Activated CD4-positive, alpha-beta T cell treated with anti-CD3 and anti-CD28 coated beads, Interleukin-2, amount 50 U/mL, for 48 hours (primary cell): ENCODE measurements around the gene CEMIP.

Source experiments
- DNase-seq, 2 experiments: peaks; one replicate each; pipeline ENCODE4 v3.0.0-alpha.2; 2020

The CEMIP gene

DNA sequence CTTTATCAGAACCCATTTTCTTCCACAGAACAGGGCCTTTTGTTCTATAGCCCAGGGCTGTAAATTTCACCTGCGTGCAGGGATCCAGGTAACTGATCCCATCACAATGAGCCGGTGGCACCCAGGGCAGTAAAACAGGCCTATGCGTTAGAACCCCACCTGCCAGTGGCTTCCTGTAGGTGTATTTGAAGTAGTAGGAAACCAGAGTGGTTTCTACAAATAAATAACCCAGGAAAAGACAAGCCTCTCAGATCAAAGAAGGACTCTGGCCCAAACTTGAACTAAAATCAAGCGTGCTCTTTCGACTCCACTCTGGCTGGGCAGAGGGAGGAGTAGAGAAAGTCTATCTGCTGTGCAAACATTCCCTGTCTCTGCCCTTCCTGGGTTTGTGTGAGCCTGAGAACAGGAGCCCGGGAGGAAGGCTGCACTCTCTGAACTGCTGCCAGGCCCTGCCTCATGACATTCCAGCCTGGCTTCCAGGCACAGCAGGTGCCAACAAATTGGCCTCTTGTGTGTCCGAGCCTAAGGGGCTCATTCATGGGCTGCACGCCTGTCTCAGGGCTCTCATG, 77.7 kb downstream of the CEMIP start:
- DNase-seq, result no peak

DNA sequence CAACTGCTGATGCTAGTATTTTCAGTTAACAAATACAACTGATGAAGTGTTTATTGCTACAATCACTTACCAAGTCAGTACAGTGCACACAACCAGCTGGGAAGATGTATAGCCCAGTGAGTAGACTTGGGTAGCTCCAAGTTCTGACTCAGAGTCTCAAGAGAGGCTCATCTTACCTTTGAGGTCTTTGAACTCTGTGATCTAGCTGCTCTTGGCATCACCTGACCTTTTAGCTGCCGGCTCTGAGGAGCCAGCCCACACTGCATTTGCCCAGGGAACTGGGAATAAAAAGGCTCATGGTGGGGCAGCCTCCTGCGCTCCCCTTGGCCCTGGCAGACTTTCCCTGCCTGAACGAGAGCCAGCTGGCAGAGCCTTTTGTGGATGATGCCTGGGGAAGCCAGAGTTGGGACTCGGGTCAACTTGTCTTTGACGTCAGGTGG, 82.6 kb downstream of the CEMIP start:
- DNase-seq, result no peak

DNA sequence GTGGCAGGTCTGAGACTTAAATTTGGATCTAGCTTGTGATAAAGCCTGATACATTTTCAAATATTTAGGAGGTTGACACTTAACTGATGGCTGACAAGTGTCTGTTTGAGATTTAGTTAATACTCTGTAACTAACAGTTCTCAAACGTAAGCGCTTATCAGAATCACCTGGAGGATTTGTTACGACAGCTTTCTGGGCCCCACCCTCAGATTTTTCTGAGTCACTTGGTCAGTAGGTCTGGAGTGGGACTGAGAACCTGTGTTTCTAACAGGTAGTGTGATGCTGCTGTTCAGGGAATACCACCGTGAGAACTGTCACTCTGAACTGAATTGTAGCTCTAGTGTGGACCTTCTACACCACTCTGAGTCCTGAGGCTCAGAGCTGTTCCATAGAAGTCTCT, 85.5 kb downstream of the CEMIP start:
- no peak for DNase-seq

DNA sequence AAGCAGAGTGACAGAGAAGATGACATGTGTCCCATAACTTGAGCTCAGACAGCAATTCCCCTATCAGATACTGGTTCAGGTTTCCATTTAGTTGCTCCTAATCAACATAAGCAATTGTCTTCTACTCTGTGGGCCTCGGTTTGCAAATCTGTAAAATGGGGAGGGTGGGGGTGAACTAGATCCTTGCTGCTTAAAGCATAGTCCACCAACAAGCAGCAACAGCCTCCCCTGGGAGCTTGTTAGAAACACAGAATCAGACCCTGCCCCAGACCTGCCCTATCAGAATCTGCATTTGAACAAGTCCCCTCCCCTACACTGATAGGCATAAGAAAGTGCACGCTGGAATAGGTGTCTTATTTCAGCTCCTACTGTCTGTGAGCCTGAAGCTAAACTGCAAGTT, 87.8 kb downstream of the CEMIP start:
- no peak for DNase-seq

DNA sequence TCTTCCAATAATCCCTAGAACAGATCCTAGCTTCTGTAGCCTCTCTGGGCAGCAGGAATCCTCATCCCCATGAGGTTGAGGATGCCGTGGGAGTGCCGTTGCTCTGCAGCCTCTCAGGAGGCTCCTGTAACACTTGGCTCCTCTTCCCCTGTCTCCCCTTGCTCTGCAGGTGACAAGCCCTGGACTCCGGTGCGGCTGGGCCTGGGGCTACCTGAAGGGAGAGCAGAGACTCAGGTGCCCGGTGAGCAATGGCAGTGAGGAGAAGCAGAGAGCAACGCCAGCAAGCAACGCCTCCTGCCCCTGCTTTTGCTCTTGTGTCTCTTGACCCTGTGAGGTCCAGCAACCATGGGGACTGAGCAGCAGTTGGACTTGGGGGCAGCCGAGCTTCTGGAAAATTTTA, 91.2 kb downstream of the CEMIP start:
- DNase-seq, result no peak

DNA sequence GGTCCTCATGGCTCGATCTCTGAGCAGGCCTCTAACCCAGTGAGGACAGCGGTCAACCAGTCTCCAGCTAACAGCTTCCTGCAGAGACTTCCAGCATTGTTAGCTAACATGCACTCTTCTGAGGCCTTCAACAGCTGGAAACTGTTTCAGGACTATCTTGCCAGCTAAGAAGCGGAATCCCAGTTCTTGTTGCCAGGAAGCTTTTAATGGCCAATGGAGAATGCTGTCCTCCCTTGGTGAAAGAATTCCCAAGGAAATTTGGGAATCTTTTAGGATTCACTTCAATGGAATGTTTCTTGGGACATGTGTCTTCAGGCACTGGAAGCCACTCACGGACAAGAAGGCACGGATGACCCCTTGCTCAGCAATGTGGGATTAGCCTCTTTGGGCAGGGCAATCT, 91.7 kb downstream of the CEMIP start:
- no peak for DNase-seq

DNA sequence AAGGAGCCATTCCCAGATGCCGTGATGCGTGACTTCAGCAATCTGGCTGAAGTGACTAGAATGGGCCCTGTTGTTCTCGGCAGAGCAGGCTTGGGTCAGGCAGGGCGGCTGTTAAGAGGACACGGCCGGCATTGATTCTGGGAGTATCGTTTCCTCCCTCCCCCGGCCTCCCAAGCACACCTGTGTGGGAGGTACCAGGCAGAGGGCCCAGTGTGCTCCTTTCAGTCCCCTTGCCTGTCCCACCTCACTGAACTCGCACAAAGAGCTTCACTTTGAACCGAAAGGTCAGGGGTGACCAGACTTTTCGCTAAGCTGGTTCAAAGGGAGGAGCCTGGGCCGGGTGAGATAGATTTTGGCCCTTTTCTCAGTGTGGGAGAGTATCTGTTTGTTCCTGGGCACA, 92.7 kb downstream of the CEMIP start:
- DNase-seq, result no peak

DNA sequence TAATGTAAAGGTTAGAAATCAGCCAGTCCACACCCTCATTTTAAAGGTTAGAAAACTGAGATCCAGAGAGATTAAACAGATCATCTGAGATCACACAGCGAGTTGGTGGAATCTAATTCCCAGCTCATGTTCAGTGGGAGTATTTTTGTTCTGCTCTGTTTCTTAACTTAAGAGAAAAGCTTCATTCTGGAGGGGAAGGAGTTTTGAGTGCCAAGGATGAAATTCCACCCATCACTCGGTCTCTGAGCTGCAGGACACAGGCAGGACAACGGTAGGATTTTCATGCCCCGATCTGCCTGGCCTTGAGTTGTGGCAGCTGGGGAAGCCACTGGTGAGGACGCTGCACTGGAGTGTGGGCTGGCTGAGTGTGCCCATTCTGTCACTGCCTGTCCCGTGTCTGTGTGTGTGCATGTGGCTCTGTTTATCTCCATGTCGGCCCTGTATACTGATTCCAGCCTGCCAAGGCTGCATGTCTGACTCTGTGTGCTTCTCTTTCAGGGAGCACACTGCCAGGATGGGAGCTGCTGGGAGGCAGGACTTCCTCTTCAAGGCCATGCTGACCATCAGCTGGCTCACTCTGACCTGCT, 94.3 kb downstream of the CEMIP start:
- DNase-seq, result no peak

DNA sequence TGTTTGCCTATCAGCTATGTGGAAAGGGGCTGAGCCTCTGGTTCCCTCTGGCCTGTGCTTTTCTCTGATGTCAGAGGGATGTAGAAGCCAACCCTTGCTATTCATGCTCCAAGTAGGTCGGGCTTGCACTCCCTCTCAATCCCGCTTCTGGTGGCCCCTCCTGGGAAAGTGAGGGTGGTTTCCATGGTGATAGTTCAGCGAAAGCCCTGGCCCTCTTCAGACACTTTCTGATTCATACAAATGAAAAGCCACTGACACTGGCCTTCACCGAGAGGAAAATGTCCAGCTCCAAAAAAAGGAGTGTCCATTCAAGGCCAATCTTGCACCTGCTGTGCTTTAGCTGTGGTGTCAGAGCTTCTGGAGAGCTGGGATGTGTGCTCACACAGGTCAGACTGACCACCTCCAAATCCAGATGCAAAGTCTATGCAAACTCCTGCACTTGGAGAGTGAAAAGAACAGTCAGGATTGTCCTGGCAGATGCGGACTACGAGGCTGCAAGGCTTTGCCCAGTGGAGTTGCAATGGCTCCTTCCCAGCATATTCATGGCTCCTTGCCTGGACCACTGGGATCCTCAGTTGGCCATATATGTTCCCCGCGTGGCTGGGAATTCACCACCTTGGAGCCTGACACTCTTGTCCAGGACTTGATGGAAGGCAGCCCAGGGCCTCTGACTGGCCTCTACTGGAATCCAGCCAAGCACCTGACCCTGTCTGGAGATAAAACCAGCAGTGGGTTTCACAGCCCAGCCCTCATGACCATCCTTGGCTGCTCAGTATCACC, 96.6 kb downstream of the CEMIP start:
- no peak for DNase-seq

DNA sequence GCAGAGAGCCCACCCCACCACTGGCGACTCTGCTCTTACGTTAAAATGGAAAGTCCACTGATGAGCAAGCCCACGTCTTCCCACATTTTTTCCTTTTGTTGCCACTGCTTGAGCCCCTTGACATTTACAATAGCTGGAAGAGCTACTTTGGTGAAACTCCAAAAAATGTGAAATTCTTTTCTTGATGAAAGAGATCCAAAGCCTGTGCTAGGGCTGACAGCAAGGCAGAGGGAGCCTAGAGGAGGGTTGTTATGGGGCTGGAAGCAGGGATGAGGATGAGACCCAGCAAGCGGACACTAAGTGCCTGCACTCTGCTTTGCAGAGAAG, 97.1 kb downstream of the CEMIP start:
- DNase-seq, result no peak

DNA sequence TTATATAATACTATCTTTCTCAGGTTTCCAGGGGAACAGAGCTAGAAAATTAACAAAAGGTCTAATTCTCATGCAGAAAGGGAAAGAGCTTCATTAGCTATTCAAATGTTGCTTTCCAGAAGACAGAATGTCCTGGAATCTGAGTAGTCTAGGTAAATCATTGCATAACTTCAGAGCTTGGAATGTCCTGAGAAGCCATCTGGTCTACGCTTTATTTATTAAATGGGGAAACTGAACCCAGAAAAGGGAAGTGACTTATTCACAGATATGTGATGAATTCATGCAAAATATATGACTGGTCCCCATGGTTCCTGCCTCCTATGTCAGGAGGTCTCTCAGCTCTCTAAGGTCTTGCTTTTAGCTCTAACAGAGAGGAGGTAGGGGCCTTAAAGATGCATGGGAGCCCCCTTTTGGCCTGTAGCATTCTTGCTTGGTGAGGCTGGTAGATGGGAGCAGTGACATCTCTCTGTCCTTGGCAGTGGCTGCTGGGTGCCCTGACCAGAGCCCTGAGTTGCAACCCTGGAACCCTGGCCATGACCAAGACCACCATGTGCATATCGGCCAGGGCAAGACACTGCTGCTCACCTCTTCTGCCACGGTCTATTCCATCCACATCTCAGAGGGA, 99.2 kb downstream of the CEMIP start:
- no peak for DNase-seq

DNA sequence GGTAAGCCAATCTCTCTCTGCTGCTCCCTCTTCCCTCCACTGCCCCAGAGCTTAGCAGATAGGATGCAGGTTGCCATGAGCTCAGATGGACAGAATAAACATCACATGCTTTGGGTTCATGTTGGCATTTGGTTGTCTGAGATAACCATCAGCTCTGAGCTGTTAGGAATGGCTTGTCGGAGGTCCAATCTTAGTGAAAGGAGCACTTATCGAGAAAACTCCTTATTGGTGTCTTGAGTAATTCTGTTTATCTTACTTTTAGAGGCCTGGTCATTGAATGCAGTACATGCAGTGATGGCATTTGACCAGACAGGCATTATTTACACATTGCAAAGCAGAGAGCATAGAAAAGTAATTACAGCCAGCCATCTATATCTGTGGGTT, 99.7 kb downstream of the CEMIP start:
- no peak for DNase-seq

DNA sequence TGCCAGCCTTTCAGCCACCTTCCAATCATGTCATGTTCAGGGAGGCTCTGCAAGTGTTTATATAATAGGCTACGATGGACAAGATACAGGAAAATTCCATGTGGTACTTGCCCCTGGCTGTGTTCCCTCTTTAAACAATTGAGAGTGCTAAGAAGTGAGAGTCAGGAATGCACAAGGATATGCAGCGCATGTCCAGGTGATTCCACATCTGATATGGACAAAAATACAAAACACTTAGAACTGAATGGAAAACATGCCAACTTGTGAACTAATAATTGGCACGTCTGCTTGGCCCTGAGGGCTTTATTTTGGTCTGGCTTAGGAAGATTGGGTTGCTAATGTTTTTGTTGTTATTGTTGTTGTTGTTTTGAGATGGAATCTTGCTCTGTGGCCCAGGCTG, 100.9 kb downstream of the CEMIP start:
- DNase-seq, result no peak

DNA sequence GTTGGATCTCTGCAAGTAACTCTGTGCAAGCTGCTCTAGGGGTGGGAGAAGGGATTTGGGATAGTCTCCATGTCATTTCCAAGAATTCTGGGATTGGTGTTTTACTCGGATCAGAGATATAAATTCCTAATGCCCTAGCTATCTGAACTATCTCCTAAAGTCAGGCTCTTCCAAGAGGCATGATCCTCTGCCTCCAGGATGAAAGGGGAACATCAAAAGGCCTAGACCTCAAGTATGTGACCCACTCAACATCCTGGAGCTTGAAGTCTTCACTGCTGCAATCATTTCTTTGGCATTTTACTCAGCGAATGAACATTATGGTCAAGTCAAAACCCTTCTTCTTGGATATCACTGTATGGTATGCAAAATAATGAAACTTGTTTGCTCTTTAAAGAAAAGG, 104.5 kb downstream of the CEMIP start:
- no peak for DNase-seq

DNA sequence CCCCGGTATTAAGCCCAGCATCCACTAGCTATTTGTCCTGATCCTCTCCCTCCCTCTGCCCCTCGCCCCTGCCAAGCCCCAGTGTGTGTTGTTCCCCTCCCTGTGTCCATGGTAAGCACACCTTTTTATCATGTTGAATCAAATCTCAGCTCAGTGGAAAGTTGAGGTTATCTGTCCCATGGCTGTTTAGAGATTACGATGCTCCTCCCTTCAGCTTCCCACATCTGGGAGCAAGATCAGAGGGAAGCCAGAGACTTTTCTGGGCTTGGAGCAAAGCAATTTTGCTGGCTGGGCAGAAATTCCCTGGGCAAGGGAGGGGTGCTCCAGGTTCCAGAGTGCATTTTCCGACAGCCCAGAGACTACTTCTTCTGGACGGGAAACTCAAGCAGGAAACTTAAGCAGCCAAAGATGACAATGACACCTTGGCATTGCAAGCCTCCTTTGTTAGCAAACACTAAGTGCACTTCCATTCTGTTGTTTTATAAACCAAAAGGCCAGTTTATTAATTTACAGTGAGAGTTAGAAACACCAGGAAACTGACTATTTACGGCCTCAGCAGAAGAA, 105.9 kb downstream of the CEMIP start:
- DNase-seq, result no peak

DNA sequence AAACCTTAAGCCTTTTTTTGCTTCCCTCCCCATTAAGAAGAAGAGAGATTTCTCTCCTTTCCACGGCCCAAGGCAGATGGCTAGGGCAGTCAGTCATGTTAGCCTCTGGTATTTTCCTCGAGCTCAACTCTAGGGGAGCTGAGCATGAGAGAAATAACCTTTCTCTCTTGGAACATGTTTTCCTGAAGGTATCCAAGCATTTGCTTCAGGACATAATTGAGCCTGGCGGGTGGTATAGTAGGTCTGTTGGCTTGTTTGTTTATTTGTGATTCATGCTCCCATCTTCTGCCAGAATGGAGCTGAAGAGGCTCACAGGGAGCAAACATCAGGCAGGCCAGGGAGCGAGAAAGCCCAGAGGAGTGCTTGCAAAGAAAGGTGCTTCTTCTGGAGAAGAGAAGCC, 108.0 kb downstream of the CEMIP start:
- DNase-seq, result no peak

DNA sequence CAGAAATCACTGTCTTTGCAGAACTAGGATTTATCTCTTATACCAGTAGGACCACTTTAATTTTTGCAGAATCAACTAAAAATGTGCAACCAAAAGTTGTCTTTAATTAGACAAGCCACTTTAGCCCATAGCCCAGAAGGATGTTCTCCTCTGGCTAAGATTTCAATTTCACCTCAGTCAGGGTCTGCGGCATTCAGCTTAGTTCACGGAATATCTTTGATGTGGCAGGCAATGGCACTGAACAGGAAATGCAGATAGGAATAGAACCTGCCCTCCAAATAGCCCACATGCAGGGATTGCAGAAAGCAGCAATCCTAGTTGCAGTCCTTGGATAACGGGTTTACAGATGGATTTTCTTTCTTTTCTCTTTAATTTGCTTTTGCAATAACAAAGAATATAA, 109.7 kb downstream of the CEMIP start:
- no peak for DNase-seq

DNA sequence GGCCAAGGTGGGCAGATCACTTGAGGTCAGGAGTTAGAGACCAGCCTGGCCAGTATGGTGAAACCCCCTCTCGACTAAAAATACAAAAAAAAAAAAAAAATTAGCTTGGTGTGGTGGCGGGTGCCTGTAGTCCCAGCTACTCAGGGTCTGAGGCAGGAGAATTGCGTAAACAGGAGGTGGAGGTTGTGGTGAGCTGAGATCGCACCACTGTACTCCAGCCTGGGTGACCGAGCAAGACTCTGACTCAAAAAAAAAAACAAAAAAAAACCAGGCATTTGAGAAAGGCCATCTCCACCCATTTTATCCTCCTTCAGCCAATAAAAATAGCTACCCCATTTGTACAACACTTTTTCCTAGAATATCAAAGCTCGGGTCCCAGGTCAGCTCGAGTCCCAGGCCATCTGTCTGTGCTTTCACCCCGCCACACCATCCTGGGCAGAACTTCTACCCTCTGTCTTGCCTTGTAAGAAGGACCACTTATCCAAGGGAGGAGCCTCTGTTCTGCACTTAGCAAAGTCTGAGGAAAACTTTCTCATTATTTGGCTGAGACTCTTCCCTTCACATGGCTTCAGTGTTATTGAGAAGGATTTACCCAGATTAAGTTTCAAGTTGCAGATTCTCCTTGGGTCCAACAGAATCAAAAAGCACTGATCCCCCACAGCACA, 111.3 kb downstream of the CEMIP start:
- no peak for DNase-seq

DNA sequence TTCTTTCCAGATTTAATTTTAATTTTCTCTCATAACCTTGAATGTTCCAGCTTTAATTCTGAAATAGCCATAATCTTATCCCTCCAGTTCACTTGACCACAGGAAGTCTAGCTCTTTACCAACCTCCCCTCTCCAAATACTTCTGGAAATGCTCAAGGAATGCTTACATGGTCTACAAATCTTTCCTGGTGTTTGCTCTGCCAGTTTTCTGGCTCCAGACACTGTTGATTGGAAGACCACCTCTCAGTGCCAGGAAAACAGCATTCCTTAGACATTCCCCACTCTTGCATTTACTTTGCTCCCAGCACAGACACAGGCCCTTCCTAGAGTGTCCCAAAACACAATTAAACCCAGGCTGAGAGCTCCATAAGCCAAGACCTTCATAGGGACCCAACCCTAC, 111.8 kb downstream of the CEMIP start:
- DNase-seq, result no peak

DNA sequence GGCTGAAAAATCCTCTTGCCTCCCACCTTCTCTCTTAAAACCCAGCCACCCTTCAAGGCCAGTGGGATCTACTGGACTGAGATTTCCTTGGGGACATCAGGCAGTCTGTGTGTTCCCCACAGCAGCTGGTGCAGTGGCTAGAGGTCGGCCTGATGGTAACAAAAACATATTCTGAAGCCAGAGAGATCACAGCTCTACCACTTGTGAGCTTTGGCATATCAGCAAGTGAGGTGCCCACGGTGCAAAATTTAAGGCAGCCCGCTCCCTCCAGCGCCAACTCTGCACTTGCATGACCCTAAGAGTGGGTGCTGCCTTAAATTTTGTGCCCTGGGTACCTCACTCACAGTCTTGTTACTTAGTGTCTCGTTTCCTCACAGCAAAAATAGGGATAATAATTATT, 113.2 kb downstream of the CEMIP start:
- no peak for DNase-seq

DNA sequence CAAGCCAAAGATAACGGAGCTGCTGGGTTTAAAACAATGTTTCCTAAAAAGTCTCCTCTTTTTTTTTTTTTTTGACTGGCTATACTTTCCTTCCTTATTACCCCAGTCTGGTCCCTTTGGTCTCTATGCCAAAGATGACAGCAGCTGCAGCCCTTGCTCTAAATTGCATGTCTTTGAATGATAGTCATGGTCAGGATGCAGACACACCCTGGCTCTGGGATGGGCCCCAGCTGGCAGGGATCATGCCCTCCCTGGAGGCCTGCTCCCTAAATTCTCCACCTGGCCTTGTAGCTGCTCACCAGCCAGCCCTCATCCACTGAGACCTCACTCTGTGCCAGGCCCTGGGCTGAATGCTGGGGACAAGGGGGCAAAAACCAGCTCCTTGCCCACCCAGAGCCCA, 114.6 kb downstream of the CEMIP start:
- DNase-seq, result no peak

DNA sequence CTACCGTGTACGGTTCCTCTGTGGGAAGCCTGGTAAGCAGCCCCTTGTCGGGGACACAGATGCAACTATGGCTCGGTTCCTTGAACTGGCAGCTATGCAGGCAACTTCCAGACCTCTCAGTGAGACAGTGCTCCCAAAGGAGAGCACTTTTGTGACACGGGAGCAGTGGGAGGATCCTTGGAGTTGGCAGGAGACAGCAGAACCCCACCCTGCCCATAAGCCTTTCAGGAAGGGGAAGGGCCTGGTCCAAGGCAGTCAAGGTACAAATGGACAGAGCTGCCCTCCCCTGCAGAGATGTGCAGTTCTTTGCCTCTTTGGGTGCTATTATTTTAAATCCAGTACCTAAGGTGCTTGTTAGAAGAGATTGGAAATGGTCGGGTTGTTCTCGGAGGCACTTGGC, 115.9 kb downstream of the CEMIP start:
- no peak for DNase-seq

DNA sequence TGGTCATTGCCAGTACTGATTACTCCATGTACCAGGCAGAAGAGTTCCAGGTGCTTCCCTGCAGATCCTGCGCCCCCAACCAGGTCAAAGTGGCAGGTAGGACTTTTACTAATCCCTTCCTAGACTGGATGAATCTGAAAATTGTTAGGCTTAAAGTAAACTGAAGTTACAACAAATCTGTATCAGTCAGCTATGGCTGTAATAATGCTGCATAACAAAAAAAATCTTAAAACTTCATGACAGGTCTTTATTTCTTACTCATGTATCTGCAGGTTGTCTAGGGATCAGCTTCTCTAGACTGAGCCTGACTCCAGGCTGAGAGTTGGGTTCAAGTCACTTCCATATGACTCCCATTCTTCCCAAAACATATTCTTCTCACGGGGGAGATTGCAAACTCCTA, 116.8 kb downstream of the CEMIP start:
- DNase-seq, result no peak

DNA sequence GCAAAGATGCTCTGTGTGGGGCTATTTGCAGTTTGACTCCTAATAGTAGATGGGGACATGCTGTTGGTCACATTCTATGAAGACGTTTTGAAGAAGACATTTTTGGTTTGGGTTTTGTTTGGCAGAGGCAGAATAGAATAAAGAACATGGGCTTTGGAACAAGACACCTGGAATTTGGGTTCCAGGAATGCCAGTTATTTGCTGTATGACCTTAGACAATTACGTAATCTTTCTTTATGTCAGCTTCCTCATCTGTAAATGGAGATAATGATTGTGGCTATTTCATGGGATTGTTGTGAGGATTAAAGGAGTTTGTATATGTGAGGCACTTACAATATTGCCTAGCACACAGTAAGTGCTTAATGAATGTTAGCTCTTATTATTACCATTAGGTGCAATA, 118.9 kb downstream of the CEMIP start:
- DNase-seq, result no peak
